Left ventricle myocardium inferior (tissue), 1 donor: ENCODE results near the gene CEACAM21. TPM values are rescaled to one million over a fixed set of nuclear protein-coding genes. Genes with fewer than 3 reads are reported as not detected.

ENCODE experiments used
- DNase-seq: peaks from one replicate; pipeline ENCODE4 v3.0.0-alpha.2; 2020
- H3K27ac ChIP-seq: fragments of 200-600 bp; replicated peaks from 2 replicates; pipeline ENCODE4 v1.8.0; 2021
- H3K27me3 ChIP-seq: fragments of 200-600 bp; 2 replicates; pipeline ENCODE4 v1.8.0; 2021; ENCODE audit warnings: low read depth
- H3K36me3 ChIP-seq: fragments of 200-600 bp; 2 replicates; pipeline ENCODE4 v1.8.0; 2021
- H3K4me1 ChIP-seq: fragments of 200-600 bp; 2 replicates; pipeline ENCODE4 v1.8.0; 2021
- H3K4me3 ChIP-seq: fragments of 200-600 bp; 2 replicates; pipeline ENCODE4 v1.8.0; 2021; ENCODE audit warnings: mild to moderate bottlenecking, moderate library complexity
- H3K9me3 ChIP-seq: fragments of 200-600 bp; replicated peaks from 2 replicates; pipeline ENCODE4 v1.8.0; 2021
- intact Hi-C: fragments of 100-400 bp; cut with micrococcal nuclease; formaldehyde crosslinking; loops from one replicate; pipeline ENCODE4 v1.11.0; 2022
- total RNA-seq: library from RNA; stranded (reverse); fragmentation: NEBNext Ultra II Directional; extraction: Animal tissue kit (Norgen Biotek cat#: 25700); gene quantifications from one replicate; pipeline ENCODE4 v1.2.1, GENCODE V29; 2021
- TF ChIP-seq, protein P1 (sequence below): fragments of 200-600 bp; IDR thresholded peaks from 2 replicates; pipeline ENCODE4 v1.8.0; 2021; ENCODE audit warnings: antibody characterized with exemption, mild to moderate bottlenecking, borderline replicate concordance
- donor health status: DM: no; HTN: yes; CAD: no; lungs with severe emphysema.

The CEACAM21 gene
- total RNA-seq, 1 donor from 2014 or later = 0.60 TPM

DNA sequence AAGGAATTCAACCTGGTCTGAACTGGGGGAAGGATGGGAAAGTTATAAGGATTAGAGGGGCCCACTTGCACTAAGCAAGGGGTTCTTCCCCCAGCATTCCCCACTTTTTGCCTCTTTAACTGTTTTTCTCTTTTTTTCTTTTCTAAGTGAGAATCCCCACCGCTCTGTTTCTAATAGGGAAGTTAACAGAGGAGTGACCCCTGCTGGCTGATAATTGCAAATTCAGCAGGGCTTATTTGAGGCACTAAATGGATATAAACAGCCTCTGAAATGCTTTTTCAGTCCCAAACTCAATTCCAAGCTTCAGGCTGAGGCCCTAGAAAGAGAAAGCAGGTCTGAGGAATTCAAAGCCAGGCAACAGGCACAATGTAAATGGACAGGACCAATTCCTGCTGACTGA is 38.2 kb upstream of the CEACAM21 start:
- peaks cover 8% of the 10 kb centered on the region for H3K9me3 ChIP-seq
- H3K4me3 ChIP-seq = no peak overlapping the region
- TF ChIP-seq, protein P1, sequence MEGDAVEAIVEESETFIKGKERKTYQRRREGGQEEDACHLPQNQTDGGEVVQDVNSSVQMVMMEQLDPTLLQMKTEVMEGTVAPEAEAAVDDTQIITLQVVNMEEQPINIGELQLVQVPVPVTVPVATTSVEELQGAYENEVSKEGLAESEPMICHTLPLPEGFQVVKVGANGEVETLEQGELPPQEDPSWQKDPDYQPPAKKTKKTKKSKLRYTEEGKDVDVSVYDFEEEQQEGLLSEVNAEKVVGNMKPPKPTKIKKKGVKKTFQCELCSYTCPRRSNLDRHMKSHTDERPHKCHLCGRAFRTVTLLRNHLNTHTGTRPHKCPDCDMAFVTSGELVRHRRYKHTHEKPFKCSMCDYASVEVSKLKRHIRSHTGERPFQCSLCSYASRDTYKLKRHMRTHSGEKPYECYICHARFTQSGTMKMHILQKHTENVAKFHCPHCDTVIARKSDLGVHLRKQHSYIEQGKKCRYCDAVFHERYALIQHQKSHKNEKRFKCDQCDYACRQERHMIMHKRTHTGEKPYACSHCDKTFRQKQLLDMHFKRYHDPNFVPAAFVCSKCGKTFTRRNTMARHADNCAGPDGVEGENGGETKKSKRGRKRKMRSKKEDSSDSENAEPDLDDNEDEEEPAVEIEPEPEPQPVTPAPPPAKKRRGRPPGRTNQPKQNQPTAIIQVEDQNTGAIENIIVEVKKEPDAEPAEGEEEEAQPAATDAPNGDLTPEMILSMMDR = peak; percentile 62
- peaks cover 22% of the 10 kb centered on the region for H3K4me1 ChIP-seq
- intact Hi-C loops = no loop called here
- H3K27me3 ChIP-seq = peaks cover 33% of the 10 kb centered on the region
- no peaks in the 10 kb centered on the region for H3K36me3 ChIP-seq
- DNase-seq = no peak
- no peak overlapping the region for H3K27ac ChIP-seq

DNA sequence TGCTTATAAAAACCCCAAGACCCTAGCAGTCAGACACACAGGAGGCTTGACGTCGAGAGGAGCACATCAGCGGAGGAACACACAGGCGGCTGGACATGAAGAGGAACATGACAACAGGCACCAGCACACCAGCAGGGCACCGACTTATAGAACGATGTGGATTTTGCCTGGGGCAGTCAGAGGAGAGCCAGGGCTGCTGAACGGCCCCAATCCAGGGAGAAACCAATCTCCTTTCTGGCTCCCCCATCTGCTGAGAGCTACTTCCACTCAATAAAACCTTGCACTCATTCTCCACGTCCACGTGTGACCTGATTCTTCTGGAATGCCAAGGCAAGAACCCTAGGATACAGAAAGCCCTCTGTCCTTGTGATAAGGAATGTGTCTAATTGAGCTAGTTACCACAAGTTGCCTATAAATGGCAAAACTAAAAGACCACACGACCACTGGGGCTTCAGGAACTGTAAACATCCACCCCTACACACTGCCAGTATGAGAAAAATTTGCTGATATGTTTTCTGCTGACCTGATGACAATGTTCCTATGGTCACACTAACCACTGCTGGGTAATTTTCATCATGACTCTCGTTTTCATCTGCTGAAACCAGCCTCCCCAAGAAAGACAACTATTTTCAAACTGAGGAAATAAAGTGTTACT is 35.8 kb upstream of the CEACAM21 start:
- H3K4me3 ChIP-seq = no peak overlapping the region
- TF ChIP-seq, protein P1 = no peak
- H3K9me3 ChIP-seq = peaks cover 8% of the 10 kb centered on the region
- H3K36me3 ChIP-seq = no peaks in the 10 kb centered on the region
- peaks cover 4% of the 10 kb centered on the region for H3K4me1 ChIP-seq
- DNase-seq = no peak
- peaks cover 33% of the 10 kb centered on the region for H3K27me3 ChIP-seq
- H3K27ac ChIP-seq = no peak overlapping the region
- intact Hi-C loops = no loop called here

DNA sequence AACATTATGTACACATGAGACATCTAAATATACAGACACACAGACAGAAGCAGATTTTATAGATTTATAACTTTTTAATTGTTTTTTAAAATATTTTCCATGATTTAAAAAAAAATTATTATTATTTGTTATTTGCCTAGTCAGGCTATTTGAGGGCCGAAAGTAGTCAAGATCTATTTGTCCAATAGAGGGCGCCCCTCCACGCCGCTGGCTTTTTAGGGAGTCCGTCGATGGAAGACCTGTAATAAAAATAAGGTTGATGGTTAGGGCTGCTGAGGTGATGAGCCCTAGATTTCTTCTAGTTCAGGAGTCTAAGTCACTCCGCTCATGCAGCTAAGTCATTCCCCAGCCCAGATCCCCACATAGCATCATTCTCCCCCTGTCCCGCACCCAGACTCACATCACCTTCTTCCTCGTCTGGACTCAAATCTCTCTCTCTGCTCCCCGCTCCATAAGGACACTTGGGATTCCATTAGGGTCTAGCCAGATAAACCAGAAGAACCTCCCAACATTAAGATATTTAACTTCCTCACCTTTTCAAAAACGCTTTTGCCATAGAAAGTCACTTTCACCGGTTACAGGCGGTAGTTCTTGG is 33.9 kb upstream of the CEACAM21 start:
- intact Hi-C loops = no loop called here
- peaks cover 43% of the 10 kb centered on the region for H3K27me3 ChIP-seq
- no peaks in the 10 kb centered on the region for H3K36me3 ChIP-seq

DNA sequence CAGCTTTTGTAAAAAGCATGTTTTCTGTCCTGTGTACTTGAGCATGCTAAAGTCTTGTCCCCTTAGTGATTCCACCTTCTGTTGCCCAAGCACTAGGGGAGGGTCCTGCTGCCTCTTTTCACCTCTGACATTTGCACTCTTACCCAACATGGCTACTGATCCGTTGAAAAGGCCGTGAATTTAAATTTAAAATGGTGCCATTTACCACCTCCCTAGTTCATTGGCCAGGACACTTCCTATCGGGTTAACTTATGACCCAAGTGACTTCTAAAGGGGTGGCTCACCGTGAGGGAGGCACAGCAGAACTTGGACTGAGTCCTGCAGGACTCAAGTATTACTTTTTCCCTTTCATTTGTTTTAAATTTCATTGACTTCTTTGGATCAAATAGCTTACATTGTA is 33.3 kb upstream of the CEACAM21 start:
- DNase-seq = no peak
- Histone ChIP-seq H3K36me3 (no peaks in the 10 kb centered on the region), H3K4me1 (peaks cover 9% of the 10 kb centered on the region), H3K27me3 (peaks cover 46% of the 10 kb centered on the region), H3K9me3 (peaks cover 7% of the 10 kb centered on the region), H3K4me3 (no peak overlapping the region), H3K27ac (no peak overlapping the region)
- intact Hi-C loops = no loop called here
- TF ChIP-seq, protein P1 = no peak

More for the DNA sequence above, 33.9 kb upstream of the CEACAM21 start:
- H3K4me3 ChIP-seq = no peak overlapping the region
- no peak overlapping the region for H3K27ac ChIP-seq
- peaks cover 8% of the 10 kb centered on the region for H3K9me3 ChIP-seq
- DNase-seq = peak; percentile 56
- peaks cover 9% of the 10 kb centered on the region for H3K4me1 ChIP-seq
- TF ChIP-seq, protein P1 = peak; percentile 69

DNA sequence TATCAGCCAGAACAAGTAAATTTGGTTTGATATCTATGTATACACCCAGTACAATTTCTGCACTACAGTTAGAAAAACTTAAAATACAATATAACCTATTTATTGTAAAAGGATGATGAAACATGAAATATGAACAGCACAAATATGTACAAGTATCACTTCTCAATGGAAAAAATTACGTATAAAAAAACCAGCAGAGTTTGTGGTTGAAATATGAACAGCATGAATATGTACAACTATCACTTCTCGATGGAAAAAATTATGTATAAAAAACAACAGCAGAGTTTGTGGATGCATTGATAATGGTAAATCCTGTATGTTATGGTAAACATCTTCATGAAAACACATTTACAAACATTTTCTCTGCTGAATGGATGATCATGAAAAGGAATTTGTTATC is 32.4 kb upstream of the CEACAM21 start:
- Histone ChIP-seq H3K36me3 (no peaks in the 10 kb centered on the region), H3K9me3 (no peaks in the 10 kb centered on the region), H3K27me3 (peaks cover 40% of the 10 kb centered on the region), H3K4me3 (no peak overlapping the region), H3K4me1 (peaks cover 10% of the 10 kb centered on the region), H3K27ac (no peak overlapping the region)
- intact Hi-C loops = no loop called here
- DNase-seq = no peak
- TF ChIP-seq, protein P1 = no peak
